SK-N-SH (cell line): Measurements from ENCODE around the gene SLC19A3. TPM values are rescaled to one million over a fixed set of nuclear protein-coding genes. Genes with fewer than 3 reads are reported as not detected.

Source experiments
- CTCF ChIA-PET: fragments of 300-600, 350-600 bp; formaldehyde crosslinking; extraction: SDS; loops from one replicate; lab custom pipeline; 2021; lab: Yijun Ruan, JAX
- POLR2A ChIA-PET: fragments of 350-600 bp; sonication (Branson Sonifier 250); formaldehyde crosslinking; extraction: SDS; loops from one replicate; lab custom pipeline; 2020; ENCODE audit warnings: antibody characterized with exemption, inconsistent platforms; lab: Yijun Ruan, JAX
- DNase-seq: peaks from one replicate; pipeline ENCODE4 v3.0.0; 2012
- H2AFZ ChIP-seq: fragments of 200-600 bp; sonication (generic); 2 replicates; pipeline ENCODE4 v1.8.1; 2016; ENCODE audit warnings: antibody characterized with exemption, mild to moderate bottlenecking, low read depth
- H3F3A ChIP-seq: fragments of 200-600 bp; sonication (generic); replicated peaks from 2 replicates; pipeline ENCODE3; 2016; ENCODE audit warnings: antibody characterized with exemption, mild to moderate bottlenecking; ENCODE audit not compliant: insufficient read depth
- H3K27ac ChIP-seq, 2 experiments: fragments of 200-500 bp in 1 of 2; fragments of 200-600 bp in 1 of 2; sonication (Bioruptor generic) in 1 of 2; sonication (generic), shearing (Covaris generic) in 1 of 2; 2 replicates each; pipeline versions ENCODE4 v1.5.1 to v1.6.1; 2014 to 2016; ENCODE audit warnings: low read depth in 2 of 2, inconsistent platforms in 1 of 2, low read length in 1 of 2, mild to moderate bottlenecking in 1 of 2, mixed read lengths in 1 of 2
- H3K27me3 ChIP-seq: fragments of 200-600 bp; sonication (generic), shearing (Covaris generic); 2 replicates; pipeline ENCODE4 v1.6.1; 2016; ENCODE audit warnings: mixed run types; ENCODE audit not compliant: insufficient read depth
- H3K36me3 ChIP-seq, 2 experiments: fragments of 200-500 bp in 1 of 2; fragments of 200-600 bp in 1 of 2; sonication (Bioruptor generic) in 1 of 2; sonication (generic) in 1 of 2; replicated peaks in 1 of 2; 2 replicates each; pipeline versions ENCODE3 to v1.5.1; 2014 to 2016; ENCODE audit warnings: low read length in 1 of 2, mild to moderate bottlenecking in 1 of 2; ENCODE audit not compliant: insufficient read depth in 2 of 2, control insufficient read depth in 1 of 2
- H3K4me1 ChIP-seq, 2 experiments: fragments of 200-500 bp in 1 of 2; fragments of 200-600 bp in 1 of 2; sonication (Bioruptor generic) in 1 of 2; sonication (generic), shearing (Covaris generic) in 1 of 2; 2 replicates each; pipeline versions ENCODE4 v1.5.1 to v1.6.1; 2014 to 2016; ENCODE audit warnings: low read depth in 1 of 2, low read length in 1 of 2, mixed run types in 1 of 2; ENCODE audit not compliant: insufficient read depth in 2 of 2, control insufficient read depth in 1 of 2
- H3K4me2 ChIP-seq: fragments of 200-600 bp; sonication (generic), shearing (Covaris generic); 2 replicates; pipeline ENCODE4 v1.6.1; 2017; ENCODE audit warnings: mixed run types
- H3K4me3 ChIP-seq, 2 experiments: fragments of 200-500 bp in 1 of 2; fragments of 200-600 bp in 1 of 2; sonication (Bioruptor generic) in 1 of 2; sonication (generic), shearing (Covaris generic) in 1 of 2; 2 replicates each; pipeline versions ENCODE4 v1.5.1 to v1.8.1; 2014 to 2016; ENCODE audit warnings: low read depth in 2 of 2, inconsistent platforms in 1 of 2, low read length in 1 of 2, mild to moderate bottlenecking in 1 of 2, mixed read lengths in 1 of 2, moderate library complexity in 1 of 2
- H3K79me2 ChIP-seq: fragments of 200-600 bp; sonication (generic); 2 replicates; pipeline ENCODE4 v1.8.1; 2017; ENCODE audit warnings: mild to moderate bottlenecking; ENCODE audit not compliant: insufficient read depth
- H3K9ac ChIP-seq: fragments of 200-600 bp; sonication (generic); 2 replicates; pipeline ENCODE4 v1.6.1; 2017; ENCODE audit warnings: mixed run types
- H3K9me2 ChIP-seq: fragments of 200-600 bp; sonication (generic); 2 replicates; pipeline ENCODE4 v1.6.1; 2017; ENCODE audit warnings: mixed run types
- H3K9me3 ChIP-seq: fragments of 200-600 bp; sonication (generic); 2 replicates; pipeline ENCODE4 v1.6.1; 2017; ENCODE audit warnings: mixed run types, mild to moderate bottlenecking, moderate library complexity
- H4K20me1 ChIP-seq: fragments of 200-600 bp; sonication (generic); 2 replicates; pipeline ENCODE4 v1.6.1; 2017; ENCODE audit warnings: mild to moderate bottlenecking, mixed run types; ENCODE audit not compliant: insufficient read depth
- EZH2phosphoT487 ChIP-seq: fragments of 200-600 bp; sonication (generic); IDR thresholded peaks from 2 replicates; pipeline ENCODE4 v1.6.1; 2017; ENCODE audit warnings: low read depth, mixed run types, mild to moderate bottlenecking, antibody characterized with exemption, moderate library complexity, borderline replicate concordance
- FOSL2 ChIP-seq: IDR thresholded peaks from 2 replicates; pipeline ENCODE4 v1.4.0; 2012; ENCODE audit warnings: low read depth, mild to moderate bottlenecking, moderate library complexity, borderline replicate concordance
- FOXJ3 ChIP-seq: sonication (generic); formaldehyde crosslinking; IDR thresholded peaks from 2 replicates; pipeline ENCODE4 v1.5.1; 2020; ENCODE audit warnings: mild to moderate bottlenecking, missing genetic modification reagents
- GATA2 ChIP-seq: sonication (generic); formaldehyde crosslinking; IDR thresholded peaks from 2 replicates; pipeline ENCODE4 v1.5.0; 2020; ENCODE audit warnings: mild to moderate bottlenecking, missing genetic modification reagents
- MEF2A ChIP-seq: IDR thresholded peaks from 2 replicates; pipeline ENCODE4 v1.4.0; 2012; ENCODE audit warnings: low read depth, borderline replicate concordance
- MXI1 ChIP-seq: IDR thresholded peaks from 2 replicates; pipeline ENCODE4 v1.6.1; 2012; ENCODE audit warnings: mild to moderate bottlenecking, low read depth, low read length, improper control_type of control experiment
- POLR2AphosphoS5 ChIP-seq: IDR thresholded peaks from 2 replicates; pipeline ENCODE4 v1.6.1; 2012; ENCODE audit warnings: low read depth, low read length
- RCOR1 ChIP-seq: fragments of 150-350 bp; IDR thresholded peaks from 2 replicates; pipeline ENCODE4 v1.6.1; 2017; ENCODE audit warnings: antibody characterized with exemption, low read length
- RXRA ChIP-seq: IDR thresholded peaks from 2 replicates; pipeline ENCODE4 v1.4.0; 2012; ENCODE audit warnings: low read depth, mild to moderate bottlenecking, borderline replicate concordance
- SIN3A ChIP-seq: IDR thresholded peaks from 2 replicates; pipeline ENCODE4 v1.6.1; 2012; ENCODE audit warnings: low read depth, mild to moderate bottlenecking, low read length, moderate library complexity, borderline replicate concordance
- SMC3 ChIP-seq: IDR thresholded peaks from 2 replicates; pipeline ENCODE4 v1.6.1; 2012; ENCODE audit warnings: low read depth, low read length, improper control_type of control experiment
- TAF1 ChIP-seq: IDR thresholded peaks from 2 replicates; pipeline ENCODE4 v1.6.1; 2012; ENCODE audit warnings: low read depth, mild to moderate bottlenecking, low read length, moderate library complexity, borderline replicate concordance
- TCF12 ChIP-seq: IDR thresholded peaks from 2 replicates; pipeline ENCODE4 v1.4.0; 2012
- USF1 ChIP-seq: IDR thresholded peaks from 2 replicates; pipeline ENCODE4 v1.4.0; 2012; ENCODE audit warnings: low read depth, borderline replicate concordance
- YY1 ChIP-seq: IDR thresholded peaks from 2 replicates; pipeline ENCODE4 v1.4.0; 2012; ENCODE audit warnings: low read depth, mild to moderate bottlenecking
- WGBS: methylation state at CpG from one replicate; pipeline ENCODE4 v1.1.6; 2017; ENCODE audit warnings: low lambda C conversion rate; 5-methylcytosine and 5-hydroxymethylcytosine counted together
- polyA plus RNA-seq, 3 experiments: library from polyadenylated mRNA; depleted of rRNA; stranded (reverse); fragments of >200 nt; gene quantifications; 2 replicates each; pipeline ENCODE4 v1.2.3, GENCODE V29; 2012
- TF ChIP-seq, protein P1 (sequence below): fragments of 200-600 bp; sonication (generic); IDR thresholded peaks from 2 replicates; pipeline ENCODE4 v1.6.1; 2017; ENCODE audit warnings: antibody characterized with exemption, mild to moderate bottlenecking, moderate library complexity

Gene SLC19A3
- polyA plus RNA-seq, 1 of the 3 experiments (the other 2 are of a cell fraction), result 0.02 TPM

DNA sequence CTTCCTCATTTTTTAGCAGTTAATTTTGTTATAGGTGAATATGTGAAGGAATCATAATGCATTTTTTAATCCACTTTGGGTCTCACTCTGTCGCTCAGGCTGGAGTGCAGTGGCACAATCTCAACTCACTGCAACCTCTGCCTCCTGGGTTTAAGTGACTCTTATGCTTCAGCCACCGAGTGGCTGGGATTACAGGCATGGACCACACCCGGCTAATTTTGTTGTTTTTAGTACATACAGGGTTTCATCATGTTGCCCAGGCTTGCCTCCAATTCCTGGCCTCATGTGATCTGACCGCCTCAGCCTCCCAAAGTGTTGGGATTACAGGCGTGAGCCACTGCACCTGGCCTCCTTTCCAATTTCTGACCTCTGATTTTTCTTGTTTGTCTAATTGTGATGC lies 33.6 kb downstream of the SLC19A3 start:
- no peak overlapping the region for H3K9ac ChIP-seq
- H3F3A ChIP-seq, result no peaks in the 10 kb centered on the region
- TF ChIP-seq TAF1, result no peak
- TF ChIP-seq RCOR1, result no peak
- TF ChIP-seq MEF2A, result no peak
- no peak for TF ChIP-seq MXI1
- no peak for TF ChIP-seq TCF12
- no peak for TF ChIP-seq YY1
- no peak for TF ChIP-seq USF1
- TF ChIP-seq SIN3A, result no peak
- TF ChIP-seq EZH2phosphoT487, result no peak
- no peak for TF ChIP-seq FOXJ3
- TF ChIP-seq GATA2 (CRISPR knock-in tag), result no peak
- TF ChIP-seq RXRA, result no peak
- TF ChIP-seq, protein P1, sequence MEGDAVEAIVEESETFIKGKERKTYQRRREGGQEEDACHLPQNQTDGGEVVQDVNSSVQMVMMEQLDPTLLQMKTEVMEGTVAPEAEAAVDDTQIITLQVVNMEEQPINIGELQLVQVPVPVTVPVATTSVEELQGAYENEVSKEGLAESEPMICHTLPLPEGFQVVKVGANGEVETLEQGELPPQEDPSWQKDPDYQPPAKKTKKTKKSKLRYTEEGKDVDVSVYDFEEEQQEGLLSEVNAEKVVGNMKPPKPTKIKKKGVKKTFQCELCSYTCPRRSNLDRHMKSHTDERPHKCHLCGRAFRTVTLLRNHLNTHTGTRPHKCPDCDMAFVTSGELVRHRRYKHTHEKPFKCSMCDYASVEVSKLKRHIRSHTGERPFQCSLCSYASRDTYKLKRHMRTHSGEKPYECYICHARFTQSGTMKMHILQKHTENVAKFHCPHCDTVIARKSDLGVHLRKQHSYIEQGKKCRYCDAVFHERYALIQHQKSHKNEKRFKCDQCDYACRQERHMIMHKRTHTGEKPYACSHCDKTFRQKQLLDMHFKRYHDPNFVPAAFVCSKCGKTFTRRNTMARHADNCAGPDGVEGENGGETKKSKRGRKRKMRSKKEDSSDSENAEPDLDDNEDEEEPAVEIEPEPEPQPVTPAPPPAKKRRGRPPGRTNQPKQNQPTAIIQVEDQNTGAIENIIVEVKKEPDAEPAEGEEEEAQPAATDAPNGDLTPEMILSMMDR, result no peak
- no peak for TF ChIP-seq FOSL2
- TF ChIP-seq POLR2AphosphoS5, result no peak
- no peak for TF ChIP-seq SMC3
- DNase-seq, result no peak
- no peak overlapping the region for H3K4me2 ChIP-seq
- H3K4me3 ChIP-seq, result no peak overlapping the region
- H3K27me3 ChIP-seq, result no peaks in the 10 kb centered on the region
- H2AFZ ChIP-seq, result no peak overlapping the region
- H3K9me3 ChIP-seq, result no peaks in the 10 kb centered on the region
- H3K36me3 ChIP-seq, result no peaks in the 10 kb centered on the region
- ChIA-PET POLR2A (no interaction called here), CTCF (no interaction called here)
- WGBS, result 32% methylated on average over 5 of the region's 5 CpGs
- H3K9me2 ChIP-seq, result no peaks in the 10 kb centered on the region
- H3K27ac ChIP-seq, result no peak overlapping the region
- no peaks in the 10 kb centered on the region for H4K20me1 ChIP-seq
- H3K79me2 ChIP-seq, result no peaks in the 10 kb centered on the region
- no peaks in the 10 kb centered on the region for H3K4me1 ChIP-seq

DNA sequence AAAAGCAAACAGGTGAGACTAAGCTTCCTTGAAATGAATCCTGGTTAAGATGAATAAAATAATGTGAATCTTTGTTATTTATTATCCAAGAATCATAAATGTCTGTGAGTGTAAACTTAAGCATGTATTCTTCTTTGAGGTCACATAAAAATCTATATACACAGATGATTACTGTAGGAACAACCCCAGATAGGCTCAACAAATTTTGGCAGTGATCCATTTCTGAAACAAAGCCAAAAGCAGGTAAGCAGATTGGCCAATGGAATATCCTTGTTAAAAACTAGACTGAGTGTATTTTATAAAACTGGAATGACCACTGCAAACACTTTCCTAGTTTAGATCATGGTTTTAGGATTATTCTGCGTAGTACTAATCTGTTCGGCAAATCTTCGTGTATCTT lies 39.9 kb downstream of the SLC19A3 start:
- POLR2A ChIA-PET, result no interaction called here
- H3F3A ChIP-seq, result no peaks in the 10 kb centered on the region
- 41% methylated on average over 3 of the region's 3 CpGs for WGBS

More for the DNA sequence above, 39.9 kb downstream of the SLC19A3 start:
- Histone ChIP-seq H3K79me2 (no peaks in the 10 kb centered on the region), H3K4me1 (no peaks in the 10 kb centered on the region), H3K9ac (no peak overlapping the region), H3K4me2 (no peak overlapping the region), H4K20me1 (no peaks in the 10 kb centered on the region), H3K36me3 (no peaks in the 10 kb centered on the region), H3K9me2 (no peaks in the 10 kb centered on the region), H3K9me3 (no peaks in the 10 kb centered on the region), H3K27me3 (no peaks in the 10 kb centered on the region; the same call in 1 of the 2 replicates), H3K4me3 (no peak overlapping the region)
- DNase-seq, result no peak
- TF ChIP-seq YY1, result no peak
- TF ChIP-seq RCOR1, result no peak
- TF ChIP-seq, all 33 proteins: peak for 0
- CTCF ChIA-PET, result no interaction called here
- no peak overlapping the region for H2AFZ ChIP-seq
- H3K27ac ChIP-seq, result no peak overlapping the region
